ENCODE measurements around the gene NAALADL2.

The NAALADL2 gene

DNA sequence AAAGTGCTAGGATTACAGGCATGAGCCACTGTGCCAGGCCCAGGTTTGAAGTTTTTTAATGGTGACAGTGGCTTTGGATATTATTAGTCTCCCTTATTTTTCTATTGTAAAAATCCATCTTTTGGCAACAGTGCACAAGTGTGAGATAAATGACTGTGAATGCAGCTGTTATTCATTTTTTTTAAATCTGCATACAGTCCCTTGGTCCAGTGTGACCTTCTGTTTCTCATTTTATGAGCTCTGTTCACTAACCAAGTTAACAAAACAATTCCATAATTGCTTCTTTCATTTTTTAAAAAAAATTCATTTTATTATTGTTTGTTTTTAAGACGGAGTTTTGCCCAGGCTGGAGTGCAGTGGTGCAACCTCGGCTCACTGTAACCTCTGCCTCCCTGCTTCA lies 381.8 kb downstream of the NAALADL2 start:
- DNase-seq, result no peak
- Histone ChIP-seq H3K9me3 (no peaks in the 10 kb centered on the region), H3K27ac (no peak overlapping the region), H3K4me3 (no peak overlapping the region), H3K27me3 (no peaks in the 10 kb centered on the region), H3K4me1 (no peaks in the 10 kb centered on the region), H3K36me3 (no peaks in the 10 kb centered on the region)
- intact Hi-C loops (cut with DNase I; ENCODE audit: low total_unique reads), result no loop called here
- TF ChIP-seq CTCF (IDR thresholded peaks at IDR 0.05), result no peak

DNA sequence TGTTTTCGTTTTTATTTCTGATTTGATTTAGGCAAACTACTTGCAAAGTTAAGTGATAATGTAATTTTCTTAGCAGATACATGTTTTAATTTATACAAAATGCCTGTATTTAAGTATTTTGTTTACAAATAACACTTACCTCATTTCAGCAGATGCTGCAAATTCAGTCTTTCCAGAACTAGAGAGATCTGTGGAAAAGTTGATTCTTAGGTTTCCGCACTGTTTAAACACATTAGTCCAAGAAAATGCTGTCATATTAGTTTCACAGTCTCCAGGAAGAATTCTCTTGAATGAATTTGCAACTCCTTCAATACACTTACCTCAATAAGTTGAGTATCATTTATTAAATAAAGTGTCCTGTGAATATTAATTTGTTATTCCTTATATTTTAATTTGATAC lies 383.1 kb downstream of the NAALADL2 start:
- H3K9me3 ChIP-seq, result no peaks in the 10 kb centered on the region
- no peak overlapping the region for H3K4me3 ChIP-seq
- H3K27me3 ChIP-seq, result no peaks in the 10 kb centered on the region
- no peak overlapping the region for H3K27ac ChIP-seq
- H3K4me1 ChIP-seq, result no peaks in the 10 kb centered on the region
- no peaks in the 10 kb centered on the region for H3K36me3 ChIP-seq
- DNase-seq, result no peak
- intact Hi-C loops (cut with DNase I; ENCODE audit: low total_unique reads), result no loop called here
- no peak for TF ChIP-seq CTCF (IDR thresholded peaks at IDR 0.05)

GRCh38 chr3:175246234-175246633 lies 387.1 kb downstream of the NAALADL2 start:
- intact Hi-C loops (cut with DNase I; ENCODE audit: low total_unique reads), result no loop called here
- H3K27me3 ChIP-seq, result no peaks in the 10 kb centered on the region
- no peak for TF ChIP-seq CTCF (IDR thresholded peaks at IDR 0.05)
- no peak overlapping the region for H3K27ac ChIP-seq
- no peaks in the 10 kb centered on the region for H3K4me1 ChIP-seq
- no peak overlapping the region for H3K4me3 ChIP-seq
- H3K36me3 ChIP-seq, result no peaks in the 10 kb centered on the region
- no peak for DNase-seq
- H3K9me3 ChIP-seq, result no peaks in the 10 kb centered on the region

- DNase-seq, result no peak
- Histone ChIP-seq H3K9me3 (no peaks in the 10 kb centered on the region), H3K27ac (no peak overlapping the region), H3K4me3 (no peak overlapping the region), H3K36me3 (no peaks in the 10 kb centered on the region), H3K27me3 (no peaks in the 10 kb centered on the region), H3K4me1 (no peaks in the 10 kb centered on the region)
- no peak for TF ChIP-seq CTCF (IDR thresholded peaks at IDR 0.05)
- intact Hi-C loops (cut with DNase I; ENCODE audit: low total_unique reads), result no loop called here
These were observed 387.6 kb downstream of the NAALADL2 start for GRCh38 chr3:175246766-175247165.

DNA sequence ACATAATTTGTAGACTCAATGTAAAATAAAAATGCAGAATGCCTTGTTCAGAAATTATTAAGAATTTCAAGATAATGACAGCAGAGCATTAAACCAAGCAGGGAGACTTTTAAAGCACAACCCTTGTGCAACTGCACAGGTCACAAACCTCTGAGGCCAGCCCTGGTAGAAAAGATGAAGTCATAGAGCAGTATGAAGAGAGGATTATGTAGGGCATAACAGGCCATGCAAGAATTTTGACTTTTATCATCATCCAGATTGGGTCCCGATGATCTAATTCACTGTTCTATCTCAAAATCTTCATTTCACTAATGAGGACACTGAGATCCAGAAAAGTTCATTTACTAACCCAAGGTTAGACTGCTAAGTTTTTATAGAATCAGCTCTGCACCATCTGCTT lies 388.5 kb downstream of the NAALADL2 start:
- intact Hi-C loops (cut with DNase I; ENCODE audit: low total_unique reads), result no loop called here
- Histone ChIP-seq H3K36me3 (no peaks in the 10 kb centered on the region), H3K27me3 (no peaks in the 10 kb centered on the region), H3K27ac (no peak overlapping the region), H3K4me3 (no peak overlapping the region), H3K4me1 (no peaks in the 10 kb centered on the region), H3K9me3 (no peaks in the 10 kb centered on the region)
- TF ChIP-seq CTCF (IDR thresholded peaks at IDR 0.05), result no peak
- DNase-seq, result no peak

GRCh38 chr3:175248832-175249231 lies 389.7 kb downstream of the NAALADL2 start:
- intact Hi-C loops (cut with DNase I; ENCODE audit: low total_unique reads), result no loop called here
- no peak for TF ChIP-seq CTCF (IDR thresholded peaks at IDR 0.05)
- Histone ChIP-seq H3K9me3 (no peaks in the 10 kb centered on the region), H3K4me3 (no peak overlapping the region), H3K4me1 (no peaks in the 10 kb centered on the region), H3K27ac (no peak overlapping the region), H3K27me3 (no peaks in the 10 kb centered on the region), H3K36me3 (no peaks in the 10 kb centered on the region)
- DNase-seq, result no peak

Measured in tibial artery (tissue), 4 donors.